Subcutaneous abdominal adipose tissue (tissue), 5 donors: ENCODE data around the gene ANKRD55.

Source experiments
- H3K27ac ChIP-seq: one replicate; pipeline ENCODE4 v1.7.0; 2013; ENCODE audit warnings: low read depth, mild to moderate bottlenecking, inconsistent platforms, low read length, moderate library complexity
- H3K27me3 ChIP-seq, 5 donors: one replicate each; pipeline ENCODE4 v1.7.0; 2013; ENCODE audit warnings: low read length in 5 of 5, inconsistent platforms in 1 of 5; ENCODE audit not compliant: control insufficient read depth in 5 of 5, insufficient read depth in 4 of 5
- H3K36me3 ChIP-seq, 5 donors: one replicate each; pipeline ENCODE4 v1.7.0; 2013; ENCODE audit warnings: low read length in 5 of 5; ENCODE audit not compliant: control insufficient read depth in 5 of 5, insufficient read depth in 5 of 5
- H3K4me1 ChIP-seq, 5 donors: one replicate each; pipeline ENCODE4 v1.7.0; 2013; ENCODE audit warnings: low read length in 5 of 5, mild to moderate bottlenecking in 3 of 5, moderate library complexity in 1 of 5; ENCODE audit not compliant: control insufficient read depth in 5 of 5, insufficient read depth in 5 of 5
- H3K4me3 ChIP-seq, 5 donors: one replicate each; pipeline ENCODE4 v1.7.0; 2013; ENCODE audit warnings: low read length in 5 of 5, low read depth in 1 of 5
- H3K9ac ChIP-seq, 5 donors: one replicate each; pipeline ENCODE4 v1.7.0; 2013; ENCODE audit warnings: low read length in 5 of 5, mild to moderate bottlenecking in 4 of 5, moderate library complexity in 3 of 5
- H3K9me3 ChIP-seq, 5 donors: one replicate each; pipeline ENCODE4 v1.7.0; 2013; ENCODE audit warnings: low read length in 5 of 5; ENCODE audit not compliant: control insufficient read depth in 5 of 5
- donor health status: healthy.
- donor health status: healthy.
- donor health status: healthy.
- donor health status: healthy.
- donor health status: healthy.

Gene ANKRD55

DNA sequence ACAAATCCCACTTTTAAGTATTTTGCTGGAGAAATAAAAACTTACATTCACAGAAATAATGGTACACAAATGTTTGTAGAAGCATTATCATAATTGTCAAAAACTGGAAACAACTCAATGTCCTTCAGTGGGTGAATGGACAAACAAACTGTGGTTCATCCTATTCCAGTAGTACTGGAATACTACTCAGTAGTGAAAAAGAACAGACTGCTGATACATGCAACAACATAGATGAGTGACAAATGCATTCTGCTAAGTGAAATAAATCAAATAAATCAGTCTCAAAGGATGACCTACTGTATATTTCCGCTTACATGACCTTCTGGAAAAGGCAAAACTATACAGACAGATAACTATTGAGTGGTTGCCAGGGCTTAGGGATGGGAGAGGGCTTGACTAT, 114.1 kb downstream of the ANKRD55 start:
- no peak overlapping the region for H3K27ac ChIP-seq
- no peak overlapping the region for H3K4me3 ChIP-seq
- H3K36me3 ChIP-seq: no peaks in the 10 kb centered on the region
- H3K27me3 ChIP-seq: no peaks in the 10 kb centered on the region
- no peaks in the 10 kb centered on the region for H3K9me3 ChIP-seq
- no peak overlapping the region for H3K9ac ChIP-seq
- H3K4me1 ChIP-seq: peaks cover 5 to 14% (median 7%) of the 10 kb centered on the region in 5 donors

DNA sequence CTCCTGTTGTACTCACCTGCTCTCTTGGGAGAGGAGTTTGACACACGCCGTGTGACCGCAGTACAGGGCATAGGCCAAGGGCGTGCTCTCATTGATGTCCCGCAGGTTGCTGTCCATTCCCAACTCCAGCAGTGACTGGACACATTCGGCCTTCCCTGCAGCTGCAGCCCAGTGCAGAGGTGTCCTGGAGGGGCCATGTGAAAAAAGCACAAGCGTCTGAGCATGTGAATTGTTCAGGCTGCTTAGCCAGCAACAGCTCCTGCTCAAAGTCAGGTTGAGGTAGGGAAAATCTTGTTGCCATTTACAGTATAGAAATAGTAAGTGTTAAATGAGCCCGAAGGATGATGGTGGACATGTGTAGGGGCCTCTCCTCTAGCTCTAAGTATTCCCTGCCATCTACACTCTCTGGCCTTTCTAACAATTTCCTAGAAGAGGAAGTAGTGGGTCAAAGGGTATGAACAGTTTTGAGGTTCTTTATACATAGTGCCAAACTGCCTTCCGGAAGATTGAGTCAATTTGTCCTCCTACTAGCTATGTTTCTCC, 116.5 kb downstream of the ANKRD55 start:
- Histone ChIP-seq H3K36me3 (no peaks in the 10 kb centered on the region), H3K9ac (no peak overlapping the region), H3K4me1 (peaks cover 2 to 8% (median 6%) of the 10 kb centered on the region in 5 donors), H3K27me3 (no peaks in the 10 kb centered on the region), H3K4me3 (no peak overlapping the region), H3K27ac (no peak overlapping the region), H3K9me3 (no peaks in the 10 kb centered on the region)

DNA sequence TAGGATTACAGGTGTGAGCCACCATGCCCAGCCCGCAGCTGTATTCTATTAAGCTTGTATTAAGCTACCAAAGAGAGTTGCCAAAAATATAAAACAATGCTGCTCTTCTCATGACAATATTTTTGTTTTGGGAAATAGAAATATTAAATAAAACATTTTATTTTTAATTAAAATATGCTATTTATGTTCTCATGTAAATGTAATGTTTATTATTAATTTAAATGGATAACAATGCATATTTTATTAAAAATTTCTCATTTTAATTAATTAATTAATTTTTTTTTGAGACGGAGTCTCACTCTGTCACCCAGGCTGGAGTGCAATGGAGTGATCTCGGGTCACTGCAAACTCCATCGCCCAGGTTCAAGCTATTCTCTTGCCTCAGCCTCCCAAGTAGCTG, 117.5 kb downstream of the ANKRD55 start:
- no peak overlapping the region for H3K9ac ChIP-seq
- no peaks in the 10 kb centered on the region for H3K9me3 ChIP-seq
- no peaks in the 10 kb centered on the region for H3K36me3 ChIP-seq
- no peak overlapping the region for H3K4me3 ChIP-seq
- H3K27me3 ChIP-seq: no peaks in the 10 kb centered on the region
- H3K27ac ChIP-seq: no peak overlapping the region
- H3K4me1 ChIP-seq: peaks cover 2 to 8% (median 6%) of the 10 kb centered on the region in 5 donors

DNA sequence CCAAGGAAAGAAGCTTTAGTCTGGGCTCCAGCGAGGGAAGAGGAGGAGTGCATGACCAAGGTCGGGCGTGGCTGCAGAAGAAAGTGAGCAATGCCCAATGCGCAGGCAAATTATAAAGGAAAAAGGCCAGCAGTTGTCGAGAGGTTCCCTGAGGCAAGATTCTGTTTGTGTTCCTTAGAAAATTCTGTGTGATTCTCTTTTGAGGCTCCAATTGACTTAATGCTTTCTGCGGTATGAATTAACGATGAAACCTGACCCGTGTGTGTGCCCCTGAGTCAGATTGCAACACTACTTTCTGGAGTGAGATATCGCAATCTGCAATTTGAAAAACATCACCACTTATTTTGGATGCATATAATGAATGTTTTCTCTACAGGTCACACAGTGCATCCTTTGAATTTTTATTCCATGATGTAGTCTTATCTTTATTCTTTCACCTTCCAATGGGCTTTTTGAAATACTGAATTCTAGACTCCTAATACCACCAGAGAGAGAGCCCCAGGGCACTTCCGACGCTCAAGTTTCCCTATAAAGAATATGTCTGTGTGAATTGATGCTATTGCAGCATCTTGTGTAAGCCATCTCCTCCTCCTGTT, 120.5 kb downstream of the ANKRD55 start:
- Histone ChIP-seq H3K27me3 (no peaks in the 10 kb centered on the region), H3K4me3 (no peak overlapping the region), H3K27ac (no peak overlapping the region), H3K9me3 (no peaks in the 10 kb centered on the region), H3K4me1 (peaks cover 2 to 8% (median 6%) of the 10 kb centered on the region in 5 donors), H3K9ac (no peak overlapping the region), H3K36me3 (no peaks in the 10 kb centered on the region)

DNA sequence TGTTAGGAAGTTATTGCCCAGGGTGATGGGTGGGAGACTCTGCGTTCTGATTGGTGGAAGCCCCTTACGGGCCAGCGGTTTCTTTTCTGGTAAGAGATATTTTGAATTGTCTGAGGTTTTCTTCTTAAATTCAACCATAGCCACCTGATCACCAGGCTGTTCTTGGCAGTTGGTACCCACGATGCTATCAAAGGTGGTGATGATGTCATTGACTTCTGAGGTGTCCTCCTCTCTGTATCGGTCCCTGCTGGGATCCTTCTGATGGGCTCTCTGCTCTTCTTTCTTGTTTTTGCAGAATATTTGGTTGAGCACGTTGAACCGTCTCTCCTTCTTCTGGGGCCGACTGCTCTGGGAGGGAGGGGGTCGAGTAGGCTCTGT, 121.7 kb downstream of the ANKRD55 start:
- H3K27me3 ChIP-seq: no peaks in the 10 kb centered on the region
- no peaks in the 10 kb centered on the region for H3K36me3 ChIP-seq
- H3K27ac ChIP-seq: no peak overlapping the region
- H3K9ac ChIP-seq: no peak overlapping the region
- peaks cover 0 to under 1% (median under 1%) of the 10 kb centered on the region in 5 donors for H3K4me1 ChIP-seq
- no peaks in the 10 kb centered on the region for H3K9me3 ChIP-seq
- H3K4me3 ChIP-seq: no peak overlapping the region

DNA sequence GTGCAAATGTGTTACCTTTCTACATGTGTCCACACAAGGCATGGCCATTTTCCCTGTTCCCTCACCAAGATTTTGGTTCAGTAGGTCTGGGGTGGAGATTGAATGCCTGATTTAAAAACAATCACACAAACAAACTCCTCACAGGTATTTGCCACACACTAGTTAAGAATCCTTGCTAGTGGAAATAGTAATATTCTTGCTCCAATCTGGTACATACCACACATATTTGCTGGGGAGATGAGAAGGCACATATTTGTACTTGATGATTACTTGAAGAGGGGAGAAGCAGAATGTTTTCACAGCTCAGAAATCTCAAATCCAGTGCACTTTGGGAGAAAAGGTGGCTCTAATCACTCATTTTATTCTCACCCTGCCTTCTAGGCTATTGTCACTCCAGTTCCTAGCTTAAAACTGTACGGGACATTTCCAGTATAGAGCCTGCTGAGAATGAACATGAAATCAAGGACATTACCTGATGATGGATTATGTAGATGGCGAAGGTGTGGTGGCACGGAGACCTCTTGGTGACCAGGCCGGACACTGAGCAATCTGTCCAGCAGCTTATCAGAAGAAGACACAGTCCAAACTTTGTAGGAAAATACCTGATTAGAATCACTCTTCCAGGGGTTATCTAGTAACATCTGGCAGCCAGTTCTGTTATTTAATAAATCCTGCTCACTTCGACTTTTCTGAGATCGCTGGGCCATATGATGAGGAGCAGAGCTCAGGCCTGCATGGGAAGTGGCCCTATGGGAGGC, 122.3 kb downstream of the ANKRD55 start:
- Histone ChIP-seq H3K27me3 (no peaks in the 10 kb centered on the region), H3K4me3 (no peak overlapping the region), H3K9me3 (no peaks in the 10 kb centered on the region), H3K27ac (no peak overlapping the region), H3K4me1 (peaks cover 0 to 3% (median under 1%) of the 10 kb centered on the region in 5 donors), H3K9ac (no peak overlapping the region), H3K36me3 (no peaks in the 10 kb centered on the region)

- Histone ChIP-seq H3K4me3 (no peak overlapping the region), H3K4me1 (peaks cover 0 to 8% (median 5%) of the 10 kb centered on the region in 5 donors), H3K36me3 (no peaks in the 10 kb centered on the region), H3K9me3 (no peaks in the 10 kb centered on the region), H3K9ac (no peak overlapping the region), H3K27ac (no peak overlapping the region), H3K27me3 (no peaks in the 10 kb centered on the region)
Measured at GRCh38 chr5:56108246-56108645, 124.9 kb downstream of the ANKRD55 start.

DNA sequence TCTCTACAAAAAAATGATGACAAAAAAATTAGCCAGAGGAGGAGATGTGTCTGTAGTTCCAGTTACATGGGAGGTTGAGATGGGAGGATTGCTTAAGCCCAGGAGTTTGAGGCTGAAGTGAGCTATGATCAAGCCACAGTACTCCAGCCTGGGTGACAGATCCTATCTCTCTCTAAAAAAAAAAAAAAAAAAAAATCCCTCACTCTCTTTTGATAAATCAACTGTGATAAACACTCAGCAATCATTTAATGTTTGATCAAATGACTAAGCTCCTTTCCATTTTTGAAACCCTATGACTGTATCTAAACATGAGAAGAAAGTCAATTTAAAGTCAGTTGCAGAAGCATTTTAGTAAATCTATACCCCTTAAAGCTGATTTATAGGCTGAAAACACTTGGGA, 126.3 kb downstream of the ANKRD55 start:
- Histone ChIP-seq H3K27ac (no peak overlapping the region), H3K9ac (no peak overlapping the region), H3K4me3 (no peak overlapping the region), H3K36me3 (no peaks in the 10 kb centered on the region), H3K27me3 (no peaks in the 10 kb centered on the region), H3K4me1 (peaks cover 0 to 8% (median 5%) of the 10 kb centered on the region in 5 donors), H3K9me3 (no peaks in the 10 kb centered on the region)

- H3K36me3 ChIP-seq: no peaks in the 10 kb centered on the region
- no peaks in the 10 kb centered on the region for H3K27me3 ChIP-seq
- H3K27ac ChIP-seq: no peak overlapping the region
- H3K9ac ChIP-seq: no peak overlapping the region
- no peak overlapping the region for H3K4me3 ChIP-seq
- H3K9me3 ChIP-seq: no peaks in the 10 kb centered on the region
- peaks cover 0 to 8% (median 6%) of the 10 kb centered on the region in 5 donors for H3K4me1 ChIP-seq
Measured at GRCh38 chr5:56105511-56106291, 127.4 kb downstream of the ANKRD55 start.

DNA sequence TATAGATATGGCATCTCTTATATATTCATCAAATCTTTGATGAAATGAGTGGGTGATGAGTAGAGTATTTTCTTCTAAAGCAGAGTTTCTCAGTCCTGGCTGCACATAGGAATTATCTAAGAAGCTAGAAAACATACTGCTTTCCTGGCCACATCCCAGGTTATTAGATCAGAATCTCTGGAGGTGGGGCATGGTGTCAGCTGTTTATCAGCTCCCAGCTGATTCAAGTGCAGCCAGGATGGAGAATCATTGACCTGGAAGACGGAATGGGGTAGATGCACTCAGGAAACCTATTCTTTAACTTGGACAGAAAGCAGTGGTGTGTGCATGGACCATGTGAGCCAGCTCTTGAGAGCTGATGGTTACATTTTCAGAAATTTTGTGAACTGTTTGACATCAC, 130.2 kb downstream of the ANKRD55 start:
- Histone ChIP-seq H3K27ac (no peak overlapping the region), H3K4me1 (peaks cover 0 to 30% (median 27%) of the 10 kb centered on the region in 5 donors), H3K4me3 (no peak overlapping the region), H3K27me3 (no peaks in the 10 kb centered on the region), H3K9me3 (no peaks in the 10 kb centered on the region), H3K36me3 (no peaks in the 10 kb centered on the region), H3K9ac (no peak overlapping the region)
